ENCODE data around the gene SYNPO. TPM values are rescaled to one million over a fixed set of nuclear protein-coding genes. Genes with fewer than 3 reads are reported as not detected.

The SYNPO gene
- polyA plus RNA-seq, 1 donor from 2014 or later: not detected

- Histone ChIP-seq H3K9me3 (ENCODE audit: low read length) (no peaks in the 10 kb centered on the region), H3K27me3 (ENCODE audit: insufficient read depth, low read depth, low read length) (no peaks in the 10 kb centered on the region), H2AFZ (ENCODE audit: low read depth, low read length) (no peak overlapping the region), H3K4me2 (ENCODE audit: low read length) (no peak overlapping the region), H4K20me1 (ENCODE audit: insufficient read depth) (no peaks in the 10 kb centered on the region), H3K9ac (ENCODE audit: low read length) (no peak overlapping the region), H3K27ac (ENCODE audit: low read length) (no peak overlapping the region), H3K4me3 (ENCODE audit: low read length) (no peak overlapping the region), H3K9me2 (ENCODE audit: insufficient read depth, low read length) (no peaks in the 10 kb centered on the region), H3K79me2 (replicated peaks; ENCODE audit: insufficient read depth, low read length) (no peaks in the 10 kb centered on the region), H3F3A (ENCODE audit: insufficient read depth, low read length, poor library complexity, severe bottlenecking) (no peaks in the 10 kb centered on the region), H3K36me3 (ENCODE audit: insufficient read depth, low read length) (no peaks in the 10 kb centered on the region)
- no peak for TF ChIP-seq RAD21 (conservative IDR thresholded peaks at IDR 0.05)
- TF ChIP-seq CTCF (IDR thresholded peaks at IDR 0.05; ENCODE audit: poor library complexity, severe bottlenecking): no peak
- TF ChIP-seq REST (IDR thresholded peaks at IDR 0.05; ENCODE audit: borderline replicate concordance): no peak
- TF ChIP-seq TAF1 (IDR thresholded peaks at IDR 0.05; ENCODE audit: low read depth): no peak
- no peak for TF ChIP-seq SMC3 (conservative IDR thresholded peaks at IDR 0.05; ENCODE audit: poor library complexity)
- no peak for TF ChIP-seq POLR2AphosphoS5 (IDR thresholded peaks at IDR 0.05)
- TF ChIP-seq EZH2 (IDR thresholded peaks at IDR 0.05; ENCODE audit: borderline replicate concordance, insufficient read depth, low read length, poor library complexity, severe bottlenecking): no peak
- no peak for TF ChIP-seq MXI1 (conservative IDR thresholded peaks at IDR 0.05; ENCODE audit: poor library complexity, severe bottlenecking)
Measured at GRCh38 chr5:150663936-150664335, 23.5 kb downstream of the SYNPO start.

GRCh38 chr5:150665044-150665443 lies 24.6 kb downstream of the SYNPO start:
- no peaks in the 10 kb centered on the region for H3K27me3 ChIP-seq (ENCODE audit: insufficient read depth, low read depth, low read length)
- no peak overlapping the region for H3K27ac ChIP-seq (ENCODE audit: low read length)
- H2AFZ ChIP-seq (ENCODE audit: low read depth, low read length): no peak overlapping the region

More at GRCh38 chr5:150665044-150665443, 24.6 kb downstream of the SYNPO start:
- no peak overlapping the region for H3K4me2 ChIP-seq (ENCODE audit: low read length)
- no peaks in the 10 kb centered on the region for H3K79me2 ChIP-seq (replicated peaks; ENCODE audit: insufficient read depth, low read length)
- no peaks in the 10 kb centered on the region for H4K20me1 ChIP-seq (ENCODE audit: insufficient read depth)
- H3K9ac ChIP-seq (ENCODE audit: low read length): no peak overlapping the region
- no peak overlapping the region for H3K4me3 ChIP-seq (ENCODE audit: low read length)
- H3F3A ChIP-seq (ENCODE audit: insufficient read depth, low read length, poor library complexity, severe bottlenecking): no peaks in the 10 kb centered on the region
- no peaks in the 10 kb centered on the region for H3K9me2 ChIP-seq (ENCODE audit: insufficient read depth, low read length)
- no peaks in the 10 kb centered on the region for H3K36me3 ChIP-seq (ENCODE audit: insufficient read depth, low read length)
- TF ChIP-seq CTCF (IDR thresholded peaks at IDR 0.05; ENCODE audit: poor library complexity, severe bottlenecking) (no peak), POLR2AphosphoS5 (IDR thresholded peaks at IDR 0.05) (no peak)
- no peaks in the 10 kb centered on the region for H3K9me3 ChIP-seq (ENCODE audit: low read length)

Data from neural cell (in vitro differentiated cells).